COLO668 (cell line): Measurements from ENCODE around the gene HELZ2.

Experiments
- DNase-seq: peaks from one replicate; lab custom pipeline; 2025; ENCODE audit not compliant: unreplicated experiment; lab: John Stamatoyannopoulos, UW

HELZ2 gene

DNA sequence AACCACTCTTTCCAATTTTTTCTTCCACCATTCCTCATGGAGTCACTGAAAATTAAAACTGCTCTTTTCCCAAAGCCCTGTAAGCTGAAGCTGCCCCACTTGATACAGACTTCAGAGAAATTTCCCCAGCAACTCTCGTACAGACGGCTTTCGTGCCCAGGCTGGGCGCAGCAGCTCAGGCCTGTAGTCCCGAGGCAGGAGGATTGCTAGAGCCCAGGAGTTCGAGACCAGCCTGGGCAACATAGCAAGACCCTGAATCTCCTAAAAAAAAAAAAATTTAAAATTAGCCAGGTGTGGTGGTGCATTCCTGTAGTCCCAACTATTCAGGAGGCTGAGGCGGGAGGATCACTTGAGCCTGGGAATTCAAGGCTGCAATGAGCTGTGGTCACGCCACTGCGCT is 46.9 kb downstream of the HELZ2 start:
- no peak for DNase-seq

DNA sequence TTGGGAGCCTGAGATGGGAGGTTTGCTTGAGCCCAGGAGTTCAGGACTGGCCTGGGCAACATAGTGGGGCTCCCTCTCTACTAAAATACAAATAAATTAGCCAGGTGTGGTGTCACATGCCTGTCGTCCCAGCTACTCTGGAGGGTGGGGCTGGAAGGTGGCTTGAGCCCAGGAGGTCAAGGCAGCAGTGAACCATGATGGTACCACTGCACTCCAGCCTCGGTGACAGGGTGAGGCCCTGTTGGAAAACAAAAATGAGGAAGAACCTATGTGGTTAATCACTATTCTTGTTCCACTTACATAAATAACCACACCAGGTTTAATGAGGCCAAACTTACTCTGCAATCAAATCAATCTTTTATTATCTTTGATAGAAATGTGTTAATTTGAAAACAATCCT is 48.1 kb downstream of the HELZ2 start:
- DNase-seq, result no peak

DNA sequence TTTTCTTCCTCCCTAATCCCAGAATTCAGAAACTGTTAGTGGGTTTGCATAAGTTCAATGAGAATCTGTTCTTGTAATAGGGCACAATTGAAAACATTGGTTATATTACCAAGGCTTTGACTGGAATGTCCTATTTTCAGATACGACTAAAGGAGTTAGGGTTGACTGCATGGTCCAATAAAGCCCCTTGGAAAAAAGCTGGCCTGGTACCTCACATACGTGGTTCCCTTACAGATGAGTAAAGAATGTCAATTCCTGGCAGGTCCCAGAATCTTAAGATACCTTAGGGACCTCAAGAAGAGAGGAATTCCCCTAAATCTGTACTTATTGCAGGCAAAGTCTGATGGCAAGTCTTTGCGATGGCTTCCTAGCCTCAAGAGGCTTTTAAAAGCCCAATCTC is 48.9 kb downstream of the HELZ2 start:
- no peak for DNase-seq
